Measurements from ENCODE around the gene BEST2. TPM values are rescaled to one million over a fixed set of nuclear protein-coding genes. Genes with fewer than 3 reads are reported as not detected.

Gene BEST2
- total RNA-seq, 4 donors from 2014 or later = not detected

GRCh38 chr19:12733369-12734214 is 18.0 kb upstream of the BEST2 start:
- TF ChIP-seq, protein P1, sequence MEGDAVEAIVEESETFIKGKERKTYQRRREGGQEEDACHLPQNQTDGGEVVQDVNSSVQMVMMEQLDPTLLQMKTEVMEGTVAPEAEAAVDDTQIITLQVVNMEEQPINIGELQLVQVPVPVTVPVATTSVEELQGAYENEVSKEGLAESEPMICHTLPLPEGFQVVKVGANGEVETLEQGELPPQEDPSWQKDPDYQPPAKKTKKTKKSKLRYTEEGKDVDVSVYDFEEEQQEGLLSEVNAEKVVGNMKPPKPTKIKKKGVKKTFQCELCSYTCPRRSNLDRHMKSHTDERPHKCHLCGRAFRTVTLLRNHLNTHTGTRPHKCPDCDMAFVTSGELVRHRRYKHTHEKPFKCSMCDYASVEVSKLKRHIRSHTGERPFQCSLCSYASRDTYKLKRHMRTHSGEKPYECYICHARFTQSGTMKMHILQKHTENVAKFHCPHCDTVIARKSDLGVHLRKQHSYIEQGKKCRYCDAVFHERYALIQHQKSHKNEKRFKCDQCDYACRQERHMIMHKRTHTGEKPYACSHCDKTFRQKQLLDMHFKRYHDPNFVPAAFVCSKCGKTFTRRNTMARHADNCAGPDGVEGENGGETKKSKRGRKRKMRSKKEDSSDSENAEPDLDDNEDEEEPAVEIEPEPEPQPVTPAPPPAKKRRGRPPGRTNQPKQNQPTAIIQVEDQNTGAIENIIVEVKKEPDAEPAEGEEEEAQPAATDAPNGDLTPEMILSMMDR (IDR thresholded peaks at IDR 0.05) = no peak

DNA sequence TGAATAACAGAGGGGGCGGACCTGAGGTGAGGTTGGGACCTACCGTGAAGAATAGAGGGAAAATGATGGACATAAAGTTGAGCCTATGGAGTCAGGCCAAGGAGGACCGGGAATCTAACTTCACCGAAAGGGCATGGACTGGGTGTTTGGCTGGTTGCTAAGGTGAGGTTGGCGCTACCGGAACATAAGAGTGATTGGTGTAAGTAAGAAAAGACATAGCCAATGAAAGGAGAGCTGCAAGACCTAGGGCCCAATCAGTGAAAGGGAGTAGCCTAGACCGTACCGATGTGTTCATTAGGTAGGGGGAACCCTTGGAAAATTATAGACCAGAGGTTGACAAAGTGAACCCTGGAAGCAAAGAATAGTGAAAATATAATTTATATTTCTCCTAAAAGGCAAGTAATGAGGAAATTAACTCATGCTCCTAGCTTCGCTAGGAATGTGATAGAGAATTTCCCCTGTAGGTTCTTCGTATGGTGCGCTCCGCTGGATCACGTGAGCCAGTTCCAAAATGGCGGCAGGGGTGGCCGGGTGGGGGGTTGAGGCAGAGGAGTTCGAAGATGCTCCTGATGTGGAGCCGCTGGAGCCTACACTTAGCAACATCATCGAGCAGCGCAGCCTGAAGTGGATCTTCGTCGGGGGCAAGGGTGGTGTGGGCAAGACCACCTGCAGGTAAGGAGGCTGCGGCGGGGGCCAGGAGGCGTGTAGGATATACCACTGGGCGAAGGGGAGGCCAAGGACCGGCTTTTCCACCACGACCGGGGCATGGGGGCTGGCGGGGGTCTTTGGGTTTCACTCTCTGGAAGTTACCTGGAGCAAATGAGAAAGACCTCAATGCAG is 14.4 kb upstream of the BEST2 start, which contains the start of gene GET3:
TSS of gene GET3 (plus strand) at position 503 of the 840 bp plus-strand sequence. CDS start at position 512, 9 bp downstream.
- peak; percentile 76 for DNase-seq (ENCODE audit: low spot score)
- TF ChIP-seq, protein P1 (IDR thresholded peaks at IDR 0.05) = peak in 1 of 3 donors; percentile 13
- peak; percentile 98 for ATAC-seq (ENCODE audit: low FRiP score)

More at GRCh38 chr19:12733369-12734214, 18.0 kb upstream of the BEST2 start:
- ATAC-seq (ENCODE audit: low FRiP score) (no peak), DNase-seq (ENCODE audit: low spot score) (no peak)

- TF ChIP-seq, protein P1 (IDR thresholded peaks at IDR 0.05) = no peak
- DNase-seq (ENCODE audit: low spot score) (no peak), ATAC-seq (ENCODE audit: low FRiP score) (no peak)
Observed at GRCh38 chr19:12737835-12738351, 13.7 kb upstream of the BEST2 start.

GRCh38 chr19:12745166-12745897 is 6.3 kb upstream of the BEST2 start:
- ATAC-seq (ENCODE audit: low FRiP score) (no peak), DNase-seq (ENCODE audit: low spot score) (no peak)
- TF ChIP-seq, protein P1 (IDR thresholded peaks at IDR 0.05) = no peak

DNA sequence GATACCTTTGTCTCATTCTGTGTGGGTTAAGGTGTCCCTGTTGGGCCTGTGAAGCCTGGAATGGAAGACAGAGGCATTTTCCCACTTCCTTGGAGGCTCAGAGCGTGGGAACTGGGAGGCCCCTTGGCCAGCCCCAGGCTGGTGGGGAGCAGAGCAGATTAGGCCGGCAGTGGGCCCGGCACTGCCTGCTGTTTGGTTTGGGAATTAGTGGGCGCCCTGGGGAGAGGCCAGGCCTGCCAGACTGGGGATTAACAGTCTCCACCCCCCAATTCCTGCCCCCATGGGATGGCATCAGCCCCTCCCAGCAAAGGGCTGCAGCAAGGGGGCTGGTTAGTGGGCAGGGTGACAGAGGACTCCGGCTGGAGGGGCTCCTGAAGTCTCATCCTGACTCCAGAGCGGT is 3.1 kb upstream of the BEST2 start:
- DNase-seq (ENCODE audit: low spot score) = no peak

More for the DNA sequence above, 3.1 kb upstream of the BEST2 start:
- TF ChIP-seq, protein P1 (IDR thresholded peaks at IDR 0.05) = no peak
- ATAC-seq (ENCODE audit: low FRiP score) = no peak

Measured in omental fat pad (tissue), 4 donors.